GM21529 (cell line): ENCODE measurements around the gene NDUFB7.
"Not testable (repeated sequence)": the region's sequence is repeated elsewhere in the genome, so short reads cannot be mapped to it uniquely, and the experiment has no call there.

Experiments
- ATAC-seq: cut with Tn5 transposase; IDR thresholded peaks from one replicate; pipeline ENCODE4 v1.9.1; 2021; ENCODE audit not compliant: unreplicated experiment

Gene NDUFB7

DNA sequence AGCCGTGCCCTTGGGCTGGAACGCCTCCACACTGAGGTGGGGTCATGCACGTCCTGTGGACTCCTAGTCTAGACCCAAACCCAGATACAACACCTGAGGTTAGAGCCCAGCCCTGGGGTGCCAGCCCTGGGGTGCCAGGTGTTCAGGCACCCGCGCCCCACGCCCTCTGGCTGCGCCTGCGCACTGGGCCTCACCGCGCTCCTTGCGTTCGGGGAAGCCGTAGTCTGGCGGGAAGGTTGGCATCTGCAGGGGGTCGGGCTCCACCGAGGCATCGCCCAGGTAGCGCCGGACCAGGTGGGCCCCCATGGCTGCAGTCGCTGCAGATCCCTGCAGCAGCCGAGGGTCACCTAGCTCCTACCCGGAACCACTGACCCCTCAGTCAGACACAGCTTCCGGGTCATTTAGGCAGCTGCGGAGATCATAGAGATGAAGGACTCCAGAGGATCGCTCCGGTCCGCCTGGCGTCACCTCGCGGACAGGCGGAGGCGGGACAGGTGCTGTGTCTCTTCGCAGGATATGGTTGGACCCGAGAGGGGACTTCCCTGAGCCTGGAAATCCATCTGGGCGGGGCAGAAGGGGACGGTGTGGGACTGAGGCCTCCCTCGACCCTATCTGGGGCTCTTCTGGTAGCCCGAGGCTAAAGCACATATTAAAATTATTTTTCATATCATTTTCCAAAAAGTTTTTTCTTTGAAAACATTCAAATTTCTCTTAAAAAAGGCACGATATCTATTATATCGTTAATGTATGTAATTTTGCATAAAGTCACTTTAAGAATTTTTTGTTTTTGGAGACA is at the start of gene NDUFB7:
Gene NDUFB7, minus strand, starts transcription at position 372 of the 796 bp plus-strand sequence. Its CDS starts 66 bp downstream, at position 306.
- peak; percentile 87 for ATAC-seq

GRCh38 chr19:14619404-14619803 is 47.5 kb upstream of the NDUFB7 start:
- ATAC-seq: no peak

GRCh38 chr19:14616407-14616806 is 44.5 kb upstream of the NDUFB7 start:
- ATAC-seq: no peak

DNA sequence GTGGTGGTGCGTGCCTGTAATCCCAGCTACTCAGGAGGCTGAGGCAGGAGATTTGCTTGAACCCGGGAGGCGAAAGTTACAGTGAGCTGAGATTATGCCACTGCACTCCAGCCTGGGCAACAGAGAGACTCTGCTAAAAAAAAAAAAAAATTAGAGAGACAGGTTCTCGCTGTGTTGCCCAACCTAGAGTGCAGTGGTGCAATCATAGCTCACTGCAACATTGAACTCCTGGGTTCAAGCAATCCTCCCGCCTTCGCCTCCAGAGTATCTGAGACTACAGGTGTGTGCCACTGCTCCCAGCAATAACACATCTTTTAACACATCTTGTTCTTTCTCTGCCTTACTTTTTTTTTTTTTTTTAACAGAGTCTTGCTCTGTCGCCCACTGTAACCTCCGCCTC is 43.8 kb upstream of the NDUFB7 start:
- no peak for ATAC-seq

DNA sequence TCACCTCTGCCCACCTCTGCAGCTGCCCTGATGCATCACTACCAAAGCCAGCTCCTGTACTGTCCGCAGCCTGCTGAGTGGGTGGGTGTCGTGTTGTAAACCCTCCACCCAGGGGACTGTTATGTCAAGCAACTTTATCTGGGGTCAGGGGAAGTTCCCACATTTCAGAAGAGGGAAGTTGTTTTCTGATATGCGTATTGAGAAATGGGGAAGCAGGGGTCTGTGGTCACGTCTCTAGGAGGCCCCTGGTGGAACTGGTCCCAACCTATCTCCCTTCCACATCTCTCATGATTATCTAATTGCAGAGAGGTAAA is 42.2 kb upstream of the NDUFB7 start:
- no peak for ATAC-seq

GRCh38 chr19:14613399-14614098 is 41.7 kb upstream of the NDUFB7 start:
- not testable (repeated sequence) for ATAC-seq

- ATAC-seq: no peak
These were observed 40.8 kb upstream of the NDUFB7 start for GRCh38 chr19:14612657-14613056.

GRCh38 chr19:14612242-14612641 is 40.4 kb upstream of the NDUFB7 start:
- ATAC-seq: not testable (repeated sequence)

DNA sequence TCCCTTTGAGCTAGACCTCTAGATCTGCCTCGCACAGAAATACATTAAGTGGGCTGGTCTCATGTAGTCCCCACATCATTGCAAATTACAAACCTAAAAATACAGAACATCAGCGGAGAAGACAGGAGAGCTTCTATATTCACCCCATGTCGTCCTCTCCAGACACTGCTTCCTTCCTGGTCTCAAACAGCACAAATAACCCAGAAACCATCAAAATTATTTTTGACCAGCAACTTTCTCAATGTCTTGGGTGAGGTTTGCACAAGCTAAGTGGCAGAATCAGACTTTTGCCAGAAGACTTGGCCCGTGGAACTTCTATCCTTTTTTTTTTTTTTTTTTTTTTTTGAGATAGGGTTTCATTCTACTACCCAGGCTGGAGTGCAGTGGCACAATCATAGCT is 39.2 kb upstream of the NDUFB7 start:
- no peak for ATAC-seq

- no peak for ATAC-seq
These were observed 34.8 kb upstream of the NDUFB7 start for GRCh38 chr19:14606627-14607026.

GRCh38 chr19:14603990-14604387 is 32.1 kb upstream of the NDUFB7 start:
- peak; percentile 77 for ATAC-seq

DNA sequence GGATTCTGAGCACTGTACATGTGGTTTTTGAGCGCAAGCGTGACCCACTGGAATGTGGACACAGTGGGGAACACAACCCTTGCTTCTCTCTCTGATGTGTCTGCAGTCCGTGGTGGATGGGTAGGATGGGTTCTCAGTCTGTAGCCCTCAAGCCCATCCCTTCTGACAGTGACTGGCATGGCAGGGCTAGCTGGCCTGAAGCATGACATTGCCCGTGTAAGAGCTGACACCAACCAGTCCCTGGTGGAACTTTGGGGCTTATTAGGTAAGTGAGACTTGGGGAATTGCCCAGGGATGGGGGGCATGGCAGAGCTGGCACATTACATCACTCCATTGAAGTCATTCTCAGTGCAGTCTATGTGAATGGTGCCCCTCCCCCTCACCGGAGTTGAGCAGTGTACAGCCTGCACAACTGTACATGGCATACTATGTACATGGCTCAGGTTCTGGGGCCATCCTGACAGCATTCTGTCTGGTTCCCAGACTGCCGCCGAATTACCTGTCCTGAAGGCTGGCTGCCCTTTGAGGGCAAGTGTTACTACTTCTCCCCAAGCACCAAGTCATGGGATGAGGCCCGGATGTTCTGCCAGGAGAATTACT is 27.8 kb upstream of the NDUFB7 start:
- ATAC-seq: no peak

DNA sequence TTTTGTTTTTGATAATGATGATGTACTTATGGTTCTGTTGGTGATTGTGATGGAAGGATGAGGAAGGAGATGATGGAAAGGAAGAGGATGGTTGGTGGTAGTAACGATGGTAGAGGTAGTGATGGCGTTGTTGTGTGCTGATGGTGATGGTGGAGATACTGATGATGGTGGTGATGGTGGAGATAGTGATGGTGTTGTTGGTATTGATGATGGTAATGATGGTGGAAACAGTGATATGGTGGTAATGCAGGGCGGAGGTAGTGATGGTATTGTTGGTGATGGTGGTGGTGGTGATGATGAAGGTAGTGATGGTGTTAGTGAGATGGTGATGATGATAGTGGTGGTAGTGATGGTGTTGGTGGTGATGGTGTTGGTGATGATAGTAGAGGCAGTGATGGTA is 23.7 kb upstream of the NDUFB7 start:
- ATAC-seq: no peak

DNA sequence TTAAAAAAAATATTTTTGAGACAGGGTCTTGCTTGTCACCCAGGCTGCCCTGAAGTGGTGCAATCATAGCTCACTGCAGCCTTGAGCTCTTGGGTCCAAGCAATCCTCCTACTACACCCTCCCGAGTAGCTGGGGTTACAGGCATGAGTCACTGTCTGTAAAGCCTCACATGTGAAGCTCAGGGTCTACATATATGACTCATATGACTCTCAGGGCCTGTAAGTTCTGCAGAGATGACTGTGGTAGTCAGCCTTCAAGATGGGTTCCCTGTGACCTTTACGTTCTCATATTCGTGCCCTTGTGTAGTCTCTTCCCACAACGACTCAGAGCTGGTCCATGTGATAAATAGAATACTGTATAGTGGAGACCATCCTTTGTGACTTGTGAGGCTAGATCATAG is 17.6 kb upstream of the NDUFB7 start:
- ATAC-seq: not testable (repeated sequence)

DNA sequence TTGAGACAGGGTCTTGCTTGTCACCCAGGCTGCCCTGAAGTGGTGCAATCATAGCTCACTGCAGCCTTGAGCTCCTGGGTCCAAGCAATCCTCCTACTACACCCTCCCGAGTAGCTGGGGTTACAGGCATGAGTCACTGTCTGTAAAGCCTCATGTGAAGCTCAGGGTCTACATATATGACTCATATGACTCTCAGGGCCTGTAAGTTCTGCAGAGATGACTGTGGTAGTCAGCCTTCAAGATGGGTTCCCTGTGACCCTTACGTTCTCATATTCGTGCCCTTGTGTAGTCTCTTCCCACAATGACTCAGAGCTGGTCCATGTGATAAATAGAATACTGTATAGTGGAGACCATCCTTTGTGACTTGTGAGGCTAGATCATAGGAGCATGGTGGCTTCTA is 13.3 kb upstream of the NDUFB7 start:
- ATAC-seq: peak; percentile 64

- not testable (repeated sequence) for ATAC-seq
These were observed 12.5 kb upstream of the NDUFB7 start for GRCh38 chr19:14584372-14584771.

DNA sequence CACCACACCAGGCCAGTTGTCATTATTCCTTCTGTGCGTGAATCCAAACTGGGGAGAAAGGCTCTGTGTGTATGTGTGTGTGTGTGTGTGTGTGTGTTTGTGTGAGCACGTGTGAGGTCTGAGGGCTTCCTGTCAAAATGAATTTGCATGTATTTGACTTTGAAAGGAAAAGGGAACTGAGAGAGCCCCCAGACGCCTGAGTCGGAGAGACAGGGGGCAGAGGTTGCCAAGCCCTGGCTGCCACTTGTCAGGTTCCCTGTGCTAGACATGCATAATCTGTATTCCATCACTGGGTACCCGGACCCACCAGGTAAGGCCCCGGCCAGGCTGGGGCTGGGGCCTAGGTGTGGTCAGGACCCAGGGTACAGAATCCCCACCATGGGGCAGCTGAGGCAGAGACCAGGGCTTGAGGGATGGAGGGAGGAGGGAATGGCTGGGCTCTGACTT is 11.1 kb upstream of the NDUFB7 start, which contains the start of gene CLEC17A:
Gene CLEC17A, plus strand, starts transcription at position 191 of the 447 bp plus-strand sequence. Its CDS starts 77 bp downstream, at position 268.
- ATAC-seq: no peak

- ATAC-seq: no peak
These were observed 8.9 kb upstream of the NDUFB7 start for GRCh38 chr19:14580623-14581237.

GRCh38 chr19:14577885-14578427 is 6.1 kb upstream of the NDUFB7 start:
- peak; percentile 42 for ATAC-seq

DNA sequence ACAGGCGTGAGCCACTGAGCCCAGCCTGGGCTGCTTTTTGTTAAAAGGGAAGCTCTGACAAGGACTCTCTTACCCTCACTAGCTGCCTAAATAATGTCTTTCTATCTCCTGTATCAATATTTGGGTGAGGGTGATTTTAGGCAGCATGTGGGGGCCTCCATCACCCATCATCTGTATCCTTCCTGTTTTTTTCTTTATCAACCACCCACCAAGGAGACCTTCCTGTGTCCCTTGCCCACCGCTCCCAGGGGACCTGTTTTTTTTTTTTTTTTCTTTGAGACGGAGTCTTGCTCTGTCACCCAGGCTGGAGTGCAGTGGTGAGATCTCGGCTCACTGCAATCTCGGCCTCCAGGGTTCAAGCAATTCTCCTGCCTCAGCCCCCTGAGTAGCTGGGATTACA is 5.4 kb upstream of the NDUFB7 start:
- ATAC-seq: no peak

DNA sequence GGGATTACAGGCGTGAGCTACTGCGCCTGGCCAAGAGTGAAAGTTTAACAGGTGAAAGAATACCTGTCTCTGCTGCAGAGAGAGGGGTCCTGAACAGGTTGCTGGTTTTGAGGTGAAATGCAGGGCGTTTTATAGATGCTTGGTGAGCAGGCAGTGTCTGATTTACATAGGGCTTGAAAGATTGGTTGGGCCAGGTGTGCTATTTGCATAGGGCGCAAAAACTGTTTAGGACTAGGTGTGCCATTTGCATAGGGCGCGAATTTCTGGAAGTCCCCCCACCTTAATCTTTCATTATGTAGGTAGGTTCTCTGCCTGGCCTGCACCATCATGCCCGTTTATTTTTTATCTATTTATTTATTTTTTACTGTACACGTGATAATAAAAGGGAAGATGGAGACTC is 4.5 kb upstream of the NDUFB7 start:
- no peak for ATAC-seq
